OCI-LY1 (cell line): ENCODE results near the gene TRA2A.

ENCODE experiments used
- H2AFZ ChIP-seq: fragments of 200-600 bp; sonication (generic), shearing (Covaris generic); 2 replicates; pipeline ENCODE4 v1.6.0; 2014; ENCODE audit warnings: antibody characterized with exemption, mild to moderate bottlenecking, low read length
- H3F3A ChIP-seq: fragments of 200-600 bp; sonication (generic), shearing (Covaris generic); 2 replicates; pipeline ENCODE4 v1.6.0; 2014; ENCODE audit warnings: mild to moderate bottlenecking, antibody characterized with exemption, low read length, moderate library complexity; ENCODE audit not compliant: insufficient read depth
- H3K27ac ChIP-seq: fragments of 200-600 bp; sonication (generic); 2 replicates; pipeline ENCODE4 v1.5.1; 2014; ENCODE audit warnings: low read length, mixed run types, mild to moderate bottlenecking, low read depth; ENCODE audit not compliant: poor library complexity, severe bottlenecking
- H3K27me3 ChIP-seq: fragments of 200-600 bp; sonication (generic); 2 replicates; pipeline ENCODE4 v1.6.0; 2014; ENCODE audit warnings: antibody characterized with exemption, mild to moderate bottlenecking, low read length, moderate library complexity; ENCODE audit not compliant: insufficient read depth
- H3K36me3 ChIP-seq: fragments of 200-600 bp; sonication (generic); 2 replicates; pipeline ENCODE4 v1.6.1; 2014; ENCODE audit warnings: mild to moderate bottlenecking, antibody characterized with exemption, low read length, moderate library complexity, mixed read lengths; ENCODE audit not compliant: insufficient read depth
- H3K4me1 ChIP-seq: fragments of 200-600 bp; sonication (generic); 2 replicates; pipeline ENCODE4 v1.5.1; 2014; ENCODE audit warnings: mild to moderate bottlenecking, low read length, moderate library complexity; ENCODE audit not compliant: insufficient read depth, severe bottlenecking
- H3K4me2 ChIP-seq: fragments of 200-600 bp; sonication (generic), shearing (Covaris generic); 2 replicates; pipeline ENCODE4 v1.6.1; 2014; ENCODE audit warnings: low read length
- H3K4me3 ChIP-seq: fragments of 200-600 bp; sonication (generic); 2 replicates; pipeline ENCODE4 v1.5.1; 2014; ENCODE audit warnings: low read length, low read depth, mild to moderate bottlenecking, mixed read lengths; ENCODE audit not compliant: poor library complexity, severe bottlenecking
- H3K79me2 ChIP-seq: fragments of 200-600 bp; shearing (Covaris generic); 2 replicates; pipeline ENCODE4 v1.6.1; 2016; ENCODE audit warnings: mixed run types, low read length, mixed read lengths; ENCODE audit not compliant: insufficient read depth
- H3K9ac ChIP-seq: fragments of 200-600 bp; sonication (generic), shearing (Covaris generic); 2 replicates; pipeline ENCODE4 v1.6.1; 2014; ENCODE audit warnings: mild to moderate bottlenecking, low read length, mixed read lengths
- H3K9me2 ChIP-seq: fragments of 200-600 bp; sonication (generic), shearing (Covaris generic); 2 replicates; pipeline ENCODE4 v1.6.1; 2014; ENCODE audit warnings: low read depth, mild to moderate bottlenecking, low read length, mixed read lengths
- H3K9me3 ChIP-seq: fragments of 200-600 bp; shearing (Covaris generic); 2 replicates; pipeline ENCODE4 v1.6.1; 2014; ENCODE audit warnings: low read length, mixed read lengths
- H4K20me1 ChIP-seq: fragments of 200-600 bp; sonication (generic), shearing (Covaris generic); 2 replicates; pipeline ENCODE4 v1.6.0; 2016; ENCODE audit warnings: mild to moderate bottlenecking, low read length; ENCODE audit not compliant: insufficient read depth
- CTCF ChIP-seq: fragments of 200-600 bp; sonication (generic), shearing (Covaris generic); IDR thresholded peaks from 2 replicates; pipeline ENCODE4 v1.5.1; 2017; ENCODE audit warnings: mild to moderate bottlenecking, antibody characterized with exemption, low read length, moderate library complexity, mixed read lengths
- EZH2 ChIP-seq: fragments of 200-600 bp; sonication (generic), shearing (Covaris generic); IDR thresholded peaks from 2 replicates; pipeline ENCODE4 v1.8.0; 2017; ENCODE audit warnings: borderline replicate concordance, mixed run types, mild to moderate bottlenecking, antibody characterized with exemption, low read length, moderate library complexity, mixed read lengths

The TRA2A gene

GRCh38 chr7:23471106-23471859 is 60.5 kb downstream of the TRA2A start:
- Histone ChIP-seq H3K4me1 (peaks cover 39% of the 10 kb centered on the region), H2AFZ (no peak overlapping the region), H3K9me2 (no peaks in the 10 kb centered on the region), H3K27ac (peak overlapping the region; percentile 99), H3F3A (peaks cover 12% of the 10 kb centered on the region), H3K36me3 (peaks cover 5% of the 10 kb centered on the region; the same call in 1 of the 2 replicates), H3K4me2 (peak overlapping the region; percentile 81), H3K27me3 (no peaks in the 10 kb centered on the region), H3K4me3 (peak overlapping the region; percentile 86), H3K79me2 (peaks cover 62% of the 10 kb centered on the region), H4K20me1 (no peaks in the 10 kb centered on the region), H3K9ac (peak overlapping the region; percentile 98), H3K9me3 (no peaks in the 10 kb centered on the region)
- TF ChIP-seq CTCF (no peak), EZH2 (no peak)

GRCh38 chr7:23470330-23471105 is 61.3 kb downstream of the TRA2A start, which contains the start of gene IGF2BP3:
Gene IGF2BP3 (minus strand): TSS chr7:23470491. CDS start chr7:23470110, 381 bp downstream.
- Histone ChIP-seq H3K27me3 (no peaks in the 10 kb centered on the region), H3F3A (peaks cover 12% of the 10 kb centered on the region), H3K9me3 (no peaks in the 10 kb centered on the region), H3K4me2 (peak within 1 kb of the TSS; percentile 81), H3K27ac (peak within 1 kb of the TSS; percentile 99), H3K4me3 (peak within 1 kb of the TSS; percentile 86), H3K9ac (peak within 1 kb of the TSS; percentile 98), H3K79me2 (peaks cover 62% of the 10 kb centered on the region), H3K9me2 (no peaks in the 10 kb centered on the region), H4K20me1 (no peaks in the 10 kb centered on the region), H3K4me1 (peaks cover 39% of the 10 kb centered on the region), H3K36me3 (peaks cover 8% of the 10 kb centered on the region; the same call in 1 of the 2 replicates), H2AFZ (no peak within 1 kb of the TSS)
- TF ChIP-seq EZH2 (no peak), CTCF (0 out of 2 replicates have a peak, but pooled peaks have one; percentile 9)

DNA sequence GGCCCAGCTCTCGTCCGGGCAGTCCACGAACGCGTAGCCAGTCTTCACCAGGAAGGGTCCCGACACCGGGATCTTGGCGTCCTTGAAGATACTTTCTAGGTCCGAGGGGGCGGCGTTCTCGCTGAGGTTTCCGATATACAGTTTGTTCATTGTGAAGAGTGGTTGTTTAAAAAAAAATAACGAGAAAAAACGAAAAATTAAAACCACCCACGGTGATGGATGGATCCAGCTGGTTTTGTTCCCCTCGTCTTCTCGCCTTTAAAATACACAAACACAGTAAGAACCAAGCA is 61.9 kb downstream of the TRA2A start:
- H3K9me3 ChIP-seq, result no peaks in the 10 kb centered on the region
- peaks cover 62% of the 10 kb centered on the region for H3K79me2 ChIP-seq
- H3K4me3 ChIP-seq, result peak overlapping the region; percentile 86
- TF ChIP-seq CTCF (no peak), EZH2 (no peak)
- H4K20me1 ChIP-seq, result no peaks in the 10 kb centered on the region
- no peak overlapping the region for H2AFZ ChIP-seq
- no peaks in the 10 kb centered on the region for H3K27me3 ChIP-seq
- H3K9me2 ChIP-seq, result no peaks in the 10 kb centered on the region
- H3K27ac ChIP-seq, result peak overlapping the region; percentile 99
- peaks cover 12% of the 10 kb centered on the region for H3F3A ChIP-seq
- H3K4me1 ChIP-seq, result peaks cover 41% of the 10 kb centered on the region
- peak overlapping the region; percentile 81 for H3K4me2 ChIP-seq
- H3K9ac ChIP-seq, result peak overlapping the region; percentile 92
- H3K36me3 ChIP-seq, result peaks cover 14% of the 10 kb centered on the region; the same call in 1 of the 2 replicates
